GM12878 (cell line): Measurements from ENCODE around the gene GNAT3. TPM values are rescaled to one million over a fixed set of nuclear protein-coding genes. Genes with fewer than 3 reads are reported as not detected.

ENCODE experiments used
- ATAC-seq: fragments of 200-7000 bp; cut with Tn5 transposase; 3 replicates; pipeline ENCODE4 v1.9.1; 2020; ENCODE audit warnings: mild to moderate bottlenecking, moderate library complexity
- BruUV-seq: library from RNA; stranded (reverse); fragments of 400-500 nt; replicated peaks from 2 replicates; lab custom pipeline; 2021; lab: Mats Ljungman, UMichigan
- CTCF ChIA-PET: fragments of 300-600 bp; sonication (Branson Sonifier 250); formaldehyde crosslinking; extraction: SDS; loops from one replicate; lab custom pipeline; 2021; ENCODE audit warnings: inconsistent platforms; lab: Yijun Ruan, JAX
- POLR2A ChIA-PET: fragments of 350-600 bp; formaldehyde crosslinking; extraction: SDS; loops from one replicate; lab custom pipeline; 2021; ENCODE audit warnings: inconsistent platforms; lab: Charles Lee
- RAD21 ChIA-PET: fragments of 300-600 bp; sonication (Branson Sonifier 250); formaldehyde crosslinking; loops from one replicate; lab custom pipeline; 2023; ENCODE audit warnings: antibody characterized with exemption; ENCODE audit not compliant: unreplicated experiment; lab: Charles Lee
- SMC1A ChIA-PET: fragments of 300-600 bp; sonication (Branson Sonifier 250); formaldehyde crosslinking; loops from one replicate; lab custom pipeline; 2023; ENCODE audit not compliant: unreplicated experiment, uncharacterized antibody; lab: Charles Lee
- DNase-seq: peaks from one replicate; pipeline ENCODE4 v3.0.0-alpha.2; 2011; ENCODE audit warnings: low read depth, low spot score
- FAIRE-seq: peaks from 3 replicates; lab custom pipeline; 2011; peaks lifted over from hg19 to GRCh38; lab: Jason Lieb, UNC
- H2AFZ ChIP-seq: 2 replicates; pipeline ENCODE4 v1.6.0; 2011; ENCODE audit warnings: low read depth, low read length, control low read depth; ENCODE audit not compliant: control insufficient read depth
- H3K27ac ChIP-seq: 2 replicates; pipeline ENCODE4 v1.5.1; 2011; ENCODE audit warnings: control low read depth; ENCODE audit not compliant: control insufficient read depth, insufficient read depth
- H3K27me3 ChIP-seq, 2 experiments: replicated peaks in 1 of 2; 2 replicates each; pipeline versions ENCODE4 v1.6.0 to v1.6.1; 2011; ENCODE audit warnings: low read length in 1 of 2; ENCODE audit not compliant: control insufficient read depth in 2 of 2, insufficient read depth in 2 of 2
- H3K36me3 ChIP-seq, 2 experiments: 2 replicates each; pipeline ENCODE4 v1.5.1; 2011; ENCODE audit warnings: low read length in 1 of 2; ENCODE audit not compliant: control insufficient read depth in 2 of 2, insufficient read depth in 2 of 2
- H3K4me1 ChIP-seq: 2 replicates; pipeline ENCODE4 v1.6.1; 2011; ENCODE audit warnings: mild to moderate bottlenecking, low read length, moderate library complexity, mixed read lengths; ENCODE audit not compliant: control insufficient read depth, insufficient read depth
- H3K4me2 ChIP-seq: 2 replicates; pipeline ENCODE4 v1.6.0; 2011; ENCODE audit warnings: control low read depth; ENCODE audit not compliant: control insufficient read depth, insufficient read depth
- H3K4me3 ChIP-seq: fragments of 200-600 bp; sonication (generic); 2 replicates; pipeline ENCODE4 v1.5.1; 2016
- H3K79me2 ChIP-seq: 2 replicates; pipeline ENCODE4 v1.6.0; 2011; ENCODE audit warnings: low read length; ENCODE audit not compliant: control insufficient read depth, insufficient read depth
- H3K9ac ChIP-seq: 2 replicates; pipeline ENCODE4 v1.8.0; 2011; ENCODE audit warnings: low read length, control low read depth, mixed read lengths; ENCODE audit not compliant: control insufficient read depth, insufficient read depth
- H3K9me3 ChIP-seq: replicated peaks from 3 replicates; pipeline ENCODE4 v1.5.1; 2011; ENCODE audit warnings: mild to moderate bottlenecking, low read length; ENCODE audit not compliant: control insufficient read depth, insufficient read depth
- H4K20me1 ChIP-seq: 2 replicates; pipeline ENCODE4 v1.6.0; 2011; ENCODE audit not compliant: control insufficient read depth, insufficient read depth
- MYB ChIP-seq: fragments of 150-350 bp; IDR thresholded peaks from 2 replicates; pipeline ENCODE4 v1.6.1; 2014; ENCODE audit warnings: mild to moderate bottlenecking, low read depth, low read length, borderline replicate concordance
- PKNOX1 ChIP-seq: fragments of 450-650 bp; IDR thresholded peaks from 2 replicates; pipeline ENCODE4 v1.6.1; 2016; ENCODE audit warnings: mild to moderate bottlenecking
- WGBS: methylation state at CpG from one replicate; pipeline ENCODE4 v1.1.6; 2016; ENCODE audit warnings: low lambda C conversion rate; ENCODE audit not compliant: insufficient replicate concordance, insufficient coverage; ENCODE audit errors: missing lambda C conversion rate; 5-methylcytosine and 5-hydroxymethylcytosine counted together
- in situ Hi-C: fragments of 300-500 bp; cut with MboI; formaldehyde crosslinking; loops from 9 replicates; pipeline ENCODE4 v1.14.3; 2018; ENCODE audit warnings: mixed read lengths
- intact Hi-C: fragments of 100-400 bp; cut with micrococcal nuclease; formaldehyde crosslinking; loops from one replicate; pipeline ENCODE4 v1.14.2; 2022; ENCODE audit not compliant: unreplicated experiment
- polyA plus RNA-seq, 11 experiments: library from polyadenylated mRNA; depleted of rRNA in 4 of 11; unstranded in 6 of 11; stranded (reverse) in 5 of 11; fragments of >200 nt; fragmentation: Nextera tagmentation in 4 of 11; fragmentation: Illumina TruSeq in 1 of 11; extraction: Ambion mirVana in 4 of 11; extraction: Trizol in 1 of 11; gene quantifications; 1 replicate in 1 of 11; 2 replicates in 10 of 11; pipeline versions ENCODE4 v1.2.1 to v1.2.3, GENCODE V29; 2011 to 2016; ENCODE audit warnings: inconsistent platforms in 2 of 11, missing spikeins in 2 of 11, low read depth in 1 of 11
- total RNA-seq, 4 experiments: library from RNA; depleted of rRNA in 3 of 4; stranded (reverse); fragments of >200 nt in 3 of 4; fragmentation: Illumina TruSeq in 1 of 4; extraction: Trizol in 1 of 4; gene quantifications; 2 replicates each; pipeline versions ENCODE4 v1.2.1 to v1.2.3, GENCODE V29; 2013 to 2021
- TF ChIP-seq, protein P1 (sequence below): fragments of 450-650 bp; IDR thresholded peaks from 2 replicates; pipeline ENCODE4 v1.6.1; 2017; ENCODE audit warnings: mild to moderate bottlenecking, moderate library complexity

GNAT3 gene
- total and polyA plus RNA-seq, 10 of the 15 experiments (the other 5 are each of a cell fraction or from before 2014, with no cell fraction given) = 1.7 to 8.3 (median 5.8) TPM; not detected in 1

- TF ChIP-seq, protein P1, sequence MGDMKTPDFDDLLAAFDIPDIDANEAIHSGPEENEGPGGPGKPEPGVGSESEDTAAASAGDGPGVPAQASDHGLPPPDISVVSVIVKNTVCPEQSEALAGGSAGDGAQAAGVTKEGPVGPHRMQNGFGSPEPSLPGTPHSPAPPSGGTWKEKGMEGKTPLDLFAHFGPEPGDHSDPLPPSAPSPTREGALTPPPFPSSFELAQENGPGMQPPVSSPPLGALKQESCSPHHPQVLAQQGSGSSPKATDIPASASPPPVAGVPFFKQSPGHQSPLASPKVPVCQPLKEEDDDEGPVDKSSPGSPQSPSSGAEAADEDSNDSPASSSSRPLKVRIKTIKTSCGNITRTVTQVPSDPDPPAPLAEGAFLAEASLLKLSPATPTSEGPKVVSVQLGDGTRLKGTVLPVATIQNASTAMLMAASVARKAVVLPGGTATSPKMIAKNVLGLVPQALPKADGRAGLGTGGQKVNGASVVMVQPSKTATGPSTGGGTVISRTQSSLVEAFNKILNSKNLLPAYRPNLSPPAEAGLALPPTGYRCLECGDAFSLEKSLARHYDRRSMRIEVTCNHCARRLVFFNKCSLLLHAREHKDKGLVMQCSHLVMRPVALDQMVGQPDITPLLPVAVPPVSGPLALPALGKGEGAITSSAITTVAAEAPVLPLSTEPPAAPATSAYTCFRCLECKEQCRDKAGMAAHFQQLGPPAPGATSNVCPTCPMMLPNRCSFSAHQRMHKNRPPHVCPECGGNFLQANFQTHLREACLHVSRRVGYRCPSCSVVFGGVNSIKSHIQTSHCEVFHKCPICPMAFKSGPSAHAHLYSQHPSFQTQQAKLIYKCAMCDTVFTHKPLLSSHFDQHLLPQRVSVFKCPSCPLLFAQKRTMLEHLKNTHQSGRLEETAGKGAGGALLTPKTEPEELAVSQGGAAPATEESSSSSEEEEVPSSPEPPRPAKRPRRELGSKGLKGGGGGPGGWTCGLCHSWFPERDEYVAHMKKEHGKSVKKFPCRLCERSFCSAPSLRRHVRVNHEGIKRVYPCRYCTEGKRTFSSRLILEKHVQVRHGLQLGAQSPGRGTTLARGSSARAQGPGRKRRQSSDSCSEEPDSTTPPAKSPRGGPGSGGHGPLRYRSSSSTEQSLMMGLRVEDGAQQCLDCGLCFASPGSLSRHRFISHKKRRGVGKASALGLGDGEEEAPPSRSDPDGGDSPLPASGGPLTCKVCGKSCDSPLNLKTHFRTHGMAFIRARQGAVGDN = no peak
- TF ChIP-seq, all 136 proteins: peak for 0
Measured at GRCh38 chr7:80476035-80476434, 35.8 kb downstream of the GNAT3 start (continued).

- WGBS = 13% methylated on average over 3 of the region's 3 CpGs
- intact Hi-C loops = no loop called here
- POLR2A ChIA-PET = interaction anchor here (0.6 to 0.7 kb wide), 2 partner anchors 242 to 1635 kb away, joined by 3 to 4 read pairs; no protein-coding TSS in a partner anchor
Measured at GRCh38 chr7:80475383-80475782, 36.5 kb downstream of the GNAT3 start.

More at GRCh38 chr7:80475383-80475782, 36.5 kb downstream of the GNAT3 start:
- FAIRE-seq (no peak), ATAC-seq (no peak), DNase-seq (no peak)
- Histone ChIP-seq H3K4me2 (no peak overlapping the region), H3K4me1 (no peaks in the 10 kb centered on the region), H3K36me3 (no peaks in the 10 kb centered on the region), H3K9ac (no peak overlapping the region), H3K9me3 (no peaks in the 10 kb centered on the region), H3K4me3 (no peak overlapping the region), H4K20me1 (no peaks in the 10 kb centered on the region), H3K27ac (no peak overlapping the region), H3K27me3 (no peaks in the 10 kb centered on the region), H2AFZ (no peak overlapping the region), H3K79me2 (no peaks in the 10 kb centered on the region)
- no TSS peak for BruUV-seq
- TF ChIP-seq MYB = no peak
- no peak for TF ChIP-seq PKNOX1
- in situ Hi-C loops = no loop called here
- RAD21 ChIA-PET = no interaction called here
- SMC1A ChIA-PET = interaction anchor here (1.2 kb wide), 1 partner anchor 17 kb away, joined by 3 read pairs; no protein-coding TSS in a partner anchor
- CTCF ChIA-PET = no interaction called here
